GM10847 (cell line): ENCODE results near the gene CACNG3.

ENCODE experiments used
- POLR2A ChIP-seq: IDR thresholded peaks from 2 replicates; pipeline ENCODE4 v1.6.1; 2011; ENCODE audit not compliant: insufficient read length; ENCODE audit errors: extremely low read depth

Gene CACNG3

GRCh38 chr16:24396350-24397271 lies 140.5 kb downstream of the CACNG3 start:
- TF ChIP-seq POLR2A = no peak

- no peak for TF ChIP-seq POLR2A
Measured at GRCh38 chr16:24409045-24409444, 152.9 kb downstream of the CACNG3 start.
